Superior temporal gyrus (tissue), 1 donor: ENCODE results near the gene AGL.
A peak's percentile ranks its signal among the peaks of the same experiment; 100 is the strongest.
"Not testable (repeated sequence)": the region's sequence is repeated elsewhere in the genome, so short reads cannot be mapped to it uniquely, and the experiment has no call there.

Source experiments
- DNase-seq: peaks from one replicate; pipeline ENCODE4 v3.0.0-alpha.2; 2016; ENCODE audit errors: extremely low spot score

AGL gene

GRCh38 chr1:99943223-99943794 lies 93.1 kb downstream of the AGL start:
- DNase-seq, result no peak

- DNase-seq, result no peak
Measured at GRCh38 chr1:99944192-99944591, 94.0 kb downstream of the AGL start.

GRCh38 chr1:99945174-99945573 lies 95.0 kb downstream of the AGL start:
- no peak for DNase-seq

- DNase-seq, result no peak
Measured at GRCh38 chr1:99950486-99950885, 100.3 kb downstream of the AGL start.

- DNase-seq, result no peak
Measured at GRCh38 chr1:99952522-99952921, 102.4 kb downstream of the AGL start.

GRCh38 chr1:99955375-99955774 lies 105.2 kb downstream of the AGL start:
- DNase-seq, result no peak

- no peak for DNase-seq
Measured at GRCh38 chr1:99956755-99957154, 106.6 kb downstream of the AGL start.

GRCh38 chr1:99957818-99958217 lies 107.7 kb downstream of the AGL start:
- DNase-seq, result no peak

GRCh38 chr1:99959189-99959705 lies 109.1 kb downstream of the AGL start:
- DNase-seq, result not testable (repeated sequence)

GRCh38 chr1:99960260-99960659 lies 110.1 kb downstream of the AGL start:
- not testable (repeated sequence) for DNase-seq

GRCh38 chr1:99963041-99963795 lies 113.1 kb downstream of the AGL start:
- DNase-seq, result no peak

GRCh38 chr1:99964806-99965205 lies 114.6 kb downstream of the AGL start:
- no peak for DNase-seq

- DNase-seq, result no peak
Measured at GRCh38 chr1:99965646-99966375, 115.7 kb downstream of the AGL start.

- no peak for DNase-seq
Measured at GRCh38 chr1:99968214-99968613, 118.1 kb downstream of the AGL start.

- DNase-seq, result no peak
Measured at GRCh38 chr1:99969260-99969728, 119.1 kb downstream of the AGL start.

- DNase-seq, result peak; percentile 80
Measured at GRCh38 chr1:99969729-99970621, 119.8 kb downstream of the AGL start, which contains the start of gene SLC35A3. Gene SLC35A3, plus strand, starts transcription at chr1:99969996. Its CDS starts 23,559 bp downstream, at chr1:99993555.

GRCh38 chr1:99970713-99971255 lies 120.6 kb downstream of the AGL start:
- peak; percentile 20 for DNase-seq

- not testable (repeated sequence) for DNase-seq
Measured at GRCh38 chr1:99972066-99972465, 121.9 kb downstream of the AGL start.
